Parietal lobe (tissue), 2 donors: ENCODE measurements around the gene LPCAT4. TPM values are rescaled to one million over a fixed set of nuclear protein-coding genes. Genes with fewer than 3 reads are reported as not detected.

ENCODE experiments used
- small RNA-seq: library from RNA; depleted of rRNA; stranded (forward); fragments of <200 nt; gene quantifications from one replicate; pipeline ENCODE3, GENCODE V24; 2014; ENCODE audit warnings: low replicate concordance
- total RNA-seq: library from RNA; depleted of rRNA; stranded (reverse); fragments of >200 nt; gene quantifications from one replicate; pipeline ENCODE4 v1.2.3, GENCODE V29; 2014

The LPCAT4 gene, protein sequence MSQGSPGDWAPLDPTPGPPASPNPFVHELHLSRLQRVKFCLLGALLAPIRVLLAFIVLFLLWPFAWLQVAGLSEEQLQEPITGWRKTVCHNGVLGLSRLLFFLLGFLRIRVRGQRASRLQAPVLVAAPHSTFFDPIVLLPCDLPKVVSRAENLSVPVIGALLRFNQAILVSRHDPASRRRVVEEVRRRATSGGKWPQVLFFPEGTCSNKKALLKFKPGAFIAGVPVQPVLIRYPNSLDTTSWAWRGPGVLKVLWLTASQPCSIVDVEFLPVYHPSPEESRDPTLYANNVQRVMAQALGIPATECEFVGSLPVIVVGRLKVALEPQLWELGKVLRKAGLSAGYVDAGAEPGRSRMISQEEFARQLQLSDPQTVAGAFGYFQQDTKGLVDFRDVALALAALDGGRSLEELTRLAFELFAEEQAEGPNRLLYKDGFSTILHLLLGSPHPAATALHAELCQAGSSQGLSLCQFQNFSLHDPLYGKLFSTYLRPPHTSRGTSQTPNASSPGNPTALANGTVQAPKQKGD
- total RNA-seq: 36.3 TPM

GRCh38 chr15:34367101-34368081 is at the start of gene LPCAT4:
TSS of gene LPCAT4 (minus strand) at chr15:34367196. CDS start at chr15:34367100, 96 bp downstream.

GRCh38 chr15:34342737-34343575 is 24.0 kb downstream of the LPCAT4 start, which contains the start of the genes NOP10 and NUTM1:
TSS of gene NOP10 (minus strand) at chr15:34343136. CDS start at chr15:34343073, 63 bp downstream.
TSS of gene NUTM1 (plus strand) at chr15:34343315. CDS start at chr15:34343697, 382 bp downstream.

GRCh38 chr15:34337557-34338306 is 29.3 kb downstream of the LPCAT4 start, which contains the start of gene SLC12A6:
TSS of gene SLC12A6 (minus strand) at chr15:34337781. CDS start at chr15:34336680, 1,101 bp downstream.

Small RNA genes within 50 kb of the gene (small RNA-seq; reads per million reads assigned to genes)
- not detected for gene MIR1233-1
- not detected for gene RF00019

Other genes with a start within 250 kb of the LPCAT4 start
- 173 TPM for gene KATNBL1, start 157.1 kb downstream of the LPCAT4 start, total RNA-seq
- 121 TPM for gene EMC4, start 142.2 kb downstream of the LPCAT4 start, total RNA-seq
- 62.0 TPM for gene SLC12A6, start 29.4 kb downstream of the LPCAT4 start, total RNA-seq
- gene NOP10, start 24.1 kb downstream of the LPCAT4 start, total RNA-seq: 59.2 TPM
- not detected for gene NUTM1, start 23.9 kb downstream of the LPCAT4 start, total RNA-seq
- gene GOLGA8A, start 70.6 kb upstream of the LPCAT4 start, total RNA-seq: 68.9 TPM
- 133 TPM for gene GOLGA8B, start 216.5 kb upstream of the LPCAT4 start, total RNA-seq